Stomach (tissue), 4 donors: ENCODE data around the gene GNAO1.

ENCODE experiments used
- EP300 ChIP-seq: sonication (generic); formaldehyde crosslinking; IDR thresholded peaks from one replicate; pipeline ENCODE4 v1.6.1; 2017; ENCODE audit warnings: antibody characterized with exemption
- POLR2A ChIP-seq, 4 donors: fragments of 450-650 bp; IDR thresholded peaks; one replicate each; pipeline ENCODE4 v1.6.1; 2016; ENCODE audit warnings: antibody characterized with exemption in 4 of 4, control low read depth in 2 of 4, mild to moderate bottlenecking in 1 of 4, moderate library complexity in 1 of 4
- POLR2AphosphoS5 ChIP-seq, 3 donors: sonication (generic); formaldehyde crosslinking; IDR thresholded peaks; one replicate each; pipeline ENCODE4 v1.6.1; 2016; ENCODE audit warnings: antibody characterized with exemption in 3 of 3
- TF ChIP-seq, protein P1 (sequence below), 7 experiments: fragments of 450-650 bp in 4 of 7; fragments of 200-600 bp in 3 of 7; sonication (generic) in 3 of 7; IDR thresholded peaks; one replicate each; pipeline ENCODE4 v1.5.1; 2016 to 2019; ENCODE audit warnings: antibody characterized with exemption in 7 of 7, control low read depth in 2 of 7, mild to moderate bottlenecking in 1 of 7

DNA sequence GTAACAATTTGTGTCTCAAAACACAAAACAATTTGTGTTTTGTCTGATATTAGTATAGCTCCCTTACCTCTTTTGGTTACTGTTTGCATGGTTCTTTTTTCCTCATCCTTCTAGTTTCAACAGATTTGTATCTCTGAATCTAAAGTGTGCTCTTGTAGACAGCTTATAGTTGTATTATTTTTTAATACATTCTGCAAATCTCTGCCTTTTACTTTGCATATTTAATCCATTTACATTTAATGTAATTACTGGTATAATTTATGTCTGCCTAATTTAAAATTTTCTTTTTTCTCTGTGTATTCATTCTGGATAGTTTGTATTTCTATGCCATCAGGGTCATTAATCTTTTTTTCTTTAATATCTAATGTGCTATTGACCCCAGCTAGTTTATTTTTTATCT is 9.9 kb upstream of the GNAO1 start:
- TF ChIP-seq POLR2AphosphoS5 (IDR thresholded peaks at IDR 0.05) (no peak), POLR2A (IDR thresholded peaks at IDR 0.05) (no peak), EP300 (no peak)
- TF ChIP-seq, protein P1, sequence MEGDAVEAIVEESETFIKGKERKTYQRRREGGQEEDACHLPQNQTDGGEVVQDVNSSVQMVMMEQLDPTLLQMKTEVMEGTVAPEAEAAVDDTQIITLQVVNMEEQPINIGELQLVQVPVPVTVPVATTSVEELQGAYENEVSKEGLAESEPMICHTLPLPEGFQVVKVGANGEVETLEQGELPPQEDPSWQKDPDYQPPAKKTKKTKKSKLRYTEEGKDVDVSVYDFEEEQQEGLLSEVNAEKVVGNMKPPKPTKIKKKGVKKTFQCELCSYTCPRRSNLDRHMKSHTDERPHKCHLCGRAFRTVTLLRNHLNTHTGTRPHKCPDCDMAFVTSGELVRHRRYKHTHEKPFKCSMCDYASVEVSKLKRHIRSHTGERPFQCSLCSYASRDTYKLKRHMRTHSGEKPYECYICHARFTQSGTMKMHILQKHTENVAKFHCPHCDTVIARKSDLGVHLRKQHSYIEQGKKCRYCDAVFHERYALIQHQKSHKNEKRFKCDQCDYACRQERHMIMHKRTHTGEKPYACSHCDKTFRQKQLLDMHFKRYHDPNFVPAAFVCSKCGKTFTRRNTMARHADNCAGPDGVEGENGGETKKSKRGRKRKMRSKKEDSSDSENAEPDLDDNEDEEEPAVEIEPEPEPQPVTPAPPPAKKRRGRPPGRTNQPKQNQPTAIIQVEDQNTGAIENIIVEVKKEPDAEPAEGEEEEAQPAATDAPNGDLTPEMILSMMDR (IDR thresholded peaks at IDR 0.05) = no peak
